AG04449 (cell line): ENCODE data around the gene MARCHF10.
"Not testable (repeated sequence)": the region's sequence is repeated elsewhere in the genome, so short reads cannot be mapped to it uniquely, and the experiment has no call there.

Source experiments
- CTCF ChIA-PET: fragments of 350-600 bp; formaldehyde crosslinking; extraction: SDS; loops from one replicate; lab custom pipeline; 2021; ENCODE audit warnings: antibody characterized with exemption; lab: Yijun Ruan, JAX
- POLR2A ChIA-PET: fragments of 400-600, 350-600 bp; formaldehyde crosslinking; extraction: SDS; loops from one replicate; lab custom pipeline; 2020; ENCODE audit warnings: antibody characterized with exemption, inconsistent platforms; lab: Yijun Ruan, JAX
- DNase-seq: peaks from one replicate; pipeline ENCODE4 v3.0.0-alpha.2; 2010; ENCODE audit warnings: low read depth, low spot score
- H3K4me3 ChIP-seq: 2 replicates; pipeline ENCODE4 v1.5.1; 2011; ENCODE audit warnings: low read depth, mild to moderate bottlenecking, control low read depth, low read length
- TF ChIP-seq, protein P1 (sequence below): IDR thresholded peaks from one replicate; pipeline ENCODE4 v1.5.1; 2011; ENCODE audit warnings: mild to moderate bottlenecking, moderate library complexity, low read length, control low read depth, inconsistent platforms; ENCODE audit not compliant: insufficient read depth; ENCODE audit errors: missing control alignments

The MARCHF10 gene

DNA sequence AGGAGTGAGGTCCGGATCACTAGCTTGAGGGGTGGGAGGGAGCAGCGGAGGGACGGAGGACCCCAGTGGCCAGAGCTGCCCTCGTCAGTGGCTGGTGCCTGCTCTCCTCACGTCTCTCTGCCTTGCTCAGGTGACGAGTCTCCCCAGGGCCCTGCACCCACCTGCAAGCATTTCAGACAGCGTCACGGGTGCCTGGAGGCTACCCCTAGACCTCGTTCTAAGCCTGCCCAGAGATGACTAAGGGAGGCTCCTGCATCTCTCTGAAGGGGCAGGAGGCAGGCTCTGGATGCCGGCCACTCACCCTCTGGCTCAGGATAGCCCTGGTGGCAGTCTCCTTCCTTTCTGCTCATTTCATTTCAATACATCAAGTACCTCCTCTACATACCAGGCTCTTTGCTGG lies 111.9 kb downstream of the MARCHF10 start:
- CTCF ChIA-PET: interaction anchor here (1.0 kb wide), 1 partner anchor 395 kb away, joined by 3 read pairs; no protein-coding TSS in a partner anchor

DNA sequence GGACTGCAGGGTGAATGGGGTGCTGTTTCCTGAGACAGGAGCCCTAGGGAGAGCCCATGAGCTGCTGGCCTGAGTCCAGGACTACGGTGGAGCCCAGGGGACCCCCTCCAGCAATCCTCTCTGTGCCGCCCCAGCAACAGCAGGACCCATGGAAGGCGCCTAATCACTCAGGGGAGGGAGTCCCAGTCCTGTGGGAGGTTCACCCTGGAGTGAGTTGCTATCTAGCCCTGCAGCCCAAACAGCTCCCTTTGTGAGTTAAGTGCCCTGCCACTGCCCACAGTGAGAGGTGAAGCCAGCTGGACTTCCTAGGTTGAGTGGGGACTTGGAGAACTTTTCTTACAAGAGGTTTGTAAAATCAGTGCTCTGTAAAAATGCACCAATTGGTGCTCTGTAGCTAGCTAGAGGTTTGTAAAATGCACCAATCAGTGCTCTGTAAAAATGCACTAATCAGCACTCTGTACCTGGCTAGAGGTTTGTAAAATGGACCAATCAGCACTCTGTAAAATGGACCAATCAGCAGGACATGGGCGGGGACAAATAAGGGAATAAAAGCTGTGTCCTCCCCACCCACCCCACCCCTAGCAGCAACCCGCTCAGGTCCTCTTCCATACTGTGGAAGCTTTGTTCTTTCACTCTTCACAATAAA lies 112.9 kb downstream of the MARCHF10 start:
- H3K4me3 ChIP-seq, DNase-seq, POLR2A ChIA-PET: not testable (repeated sequence)
- CTCF ChIA-PET: interaction anchor here (0.9 to 1.0 kb wide), 2 partner anchors 14 to 397 kb away, joined by 3 read pairs; no protein-coding TSS in a partner anchor

More for the DNA sequence above, 111.9 kb downstream of the MARCHF10 start:
- no peak for DNase-seq
- H3K4me3 ChIP-seq: no peak overlapping the region
- TF ChIP-seq, protein P1, sequence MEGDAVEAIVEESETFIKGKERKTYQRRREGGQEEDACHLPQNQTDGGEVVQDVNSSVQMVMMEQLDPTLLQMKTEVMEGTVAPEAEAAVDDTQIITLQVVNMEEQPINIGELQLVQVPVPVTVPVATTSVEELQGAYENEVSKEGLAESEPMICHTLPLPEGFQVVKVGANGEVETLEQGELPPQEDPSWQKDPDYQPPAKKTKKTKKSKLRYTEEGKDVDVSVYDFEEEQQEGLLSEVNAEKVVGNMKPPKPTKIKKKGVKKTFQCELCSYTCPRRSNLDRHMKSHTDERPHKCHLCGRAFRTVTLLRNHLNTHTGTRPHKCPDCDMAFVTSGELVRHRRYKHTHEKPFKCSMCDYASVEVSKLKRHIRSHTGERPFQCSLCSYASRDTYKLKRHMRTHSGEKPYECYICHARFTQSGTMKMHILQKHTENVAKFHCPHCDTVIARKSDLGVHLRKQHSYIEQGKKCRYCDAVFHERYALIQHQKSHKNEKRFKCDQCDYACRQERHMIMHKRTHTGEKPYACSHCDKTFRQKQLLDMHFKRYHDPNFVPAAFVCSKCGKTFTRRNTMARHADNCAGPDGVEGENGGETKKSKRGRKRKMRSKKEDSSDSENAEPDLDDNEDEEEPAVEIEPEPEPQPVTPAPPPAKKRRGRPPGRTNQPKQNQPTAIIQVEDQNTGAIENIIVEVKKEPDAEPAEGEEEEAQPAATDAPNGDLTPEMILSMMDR: no peak
- POLR2A ChIA-PET: no interaction called here

GRCh38 chr17:62693616-62694409 lies 114.3 kb downstream of the MARCHF10 start:
- TF ChIP-seq, protein P1: no peak
- no peak overlapping the region for H3K4me3 ChIP-seq
- ChIA-PET POLR2A (interaction anchor here (1.0 kb wide), 1 partner anchor 340 kb away, joined by 4 read pairs; no protein-coding TSS in a partner anchor), CTCF (interaction anchor here (1.2 to 1.5 kb wide), 4 partner anchors 18 to 274 kb away, joined by 3 to 4 read pairs (median 4); no protein-coding TSS in a partner anchor)
- DNase-seq: no peak

DNA sequence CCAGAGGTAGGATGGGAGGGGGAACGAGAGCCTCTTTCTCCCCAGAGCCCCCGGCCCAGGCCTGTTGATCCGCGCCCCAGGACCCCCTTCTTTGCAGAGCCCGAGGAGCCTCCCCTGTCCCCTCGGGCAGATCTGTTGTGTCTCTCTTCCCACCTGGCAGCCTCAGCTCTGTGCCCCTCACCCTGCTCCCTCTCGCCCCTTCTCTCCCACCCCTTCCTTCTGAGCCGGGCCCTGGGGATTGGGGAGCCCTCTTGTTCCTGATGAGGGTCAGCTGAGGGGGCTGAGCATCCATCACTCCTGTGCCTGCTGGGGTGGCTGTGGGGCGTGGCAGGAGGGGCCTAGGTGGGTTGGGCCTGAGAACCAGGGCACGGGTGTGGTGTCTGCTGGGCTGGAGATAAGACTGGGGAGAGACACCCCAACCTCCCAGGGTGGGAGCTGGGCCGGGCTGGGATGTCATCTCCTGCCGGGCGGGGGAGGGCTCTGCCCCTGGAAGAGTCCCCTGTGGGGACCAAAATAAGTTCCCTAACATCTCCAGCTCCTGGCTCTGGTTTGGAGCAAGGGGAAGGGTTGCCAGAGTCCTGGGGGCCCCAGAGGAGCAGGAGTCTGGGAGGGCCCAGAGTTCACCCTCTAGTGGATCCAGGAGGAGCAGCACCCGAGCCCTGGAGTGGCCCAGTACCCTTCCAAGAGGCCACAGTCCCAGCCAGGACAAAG lies 115.2 kb downstream of the MARCHF10 start:
- ChIA-PET POLR2A (interaction anchor here (0.6 to 1.0 kb wide), 2 partner anchors 59 to 341 kb away, joined by 3 to 4 read pairs; no protein-coding TSS in a partner anchor), CTCF (interaction anchor here (0.8 to 1.5 kb wide), 5 partner anchors 19 to 714 kb away, joined by 3 to 4 read pairs (median 3); no protein-coding TSS in a partner anchor)
- TF ChIP-seq, protein P1: peak; percentile 57
- DNase-seq: no peak
- H3K4me3 ChIP-seq: no peak overlapping the region

GRCh38 chr17:62692159-62692651 lies 115.9 kb downstream of the MARCHF10 start:
- no peak overlapping the region for H3K4me3 ChIP-seq
- CTCF ChIA-PET: interaction anchor here (0.8 to 0.9 kb wide), 2 partner anchors 139 to 714 kb away, joined by 3 read pairs; no protein-coding TSS in a partner anchor
- TF ChIP-seq, protein P1: no peak
- no peak for DNase-seq
- POLR2A ChIA-PET: interaction anchor here (0.6 kb wide), 2 partner anchors 9 to 59 kb away, joined by 3 to 4 read pairs; no protein-coding TSS in a partner anchor

- POLR2A ChIA-PET: interaction anchor here (0.6 kb wide), 1 partner anchor 9 kb away, joined by 4 read pairs; no protein-coding TSS in a partner anchor
- H3K4me3 ChIP-seq, DNase-seq, CTCF ChIA-PET: not testable (repeated sequence)
These were observed 116.6 kb downstream of the MARCHF10 start for GRCh38 chr17:62691589-62691915.
